Panc1 (cell line): Measurements from ENCODE around the gene ADD2.

ENCODE experiments used
- CTCF ChIP-seq: fragments of 450-650 bp; IDR thresholded peaks from 2 replicates; pipeline ENCODE4 v1.5.1; 2017; ENCODE audit warnings: mild to moderate bottlenecking
- POLR2AphosphoS5 ChIP-seq: IDR thresholded peaks from 2 replicates; pipeline ENCODE4 v1.6.1; 2012; ENCODE audit warnings: mild to moderate bottlenecking, low read depth, low read length, moderate library complexity

GRCh38 chr2:70711191-70711590 is 56.8 kb downstream of the ADD2 start:
- no peak for TF ChIP-seq CTCF
- TF ChIP-seq POLR2AphosphoS5: no peak
